Stimulated activated CD8-positive, alpha-beta memory T cell treated with anti-CD3 and anti-CD28 coated beads, Interleukin-4, amount 100 ng/mL, for 1 hour (primary cell): Measurements from ENCODE around the gene RIT1.

Experiments
- DNase-seq, 2 donors: peaks; one replicate each; pipeline ENCODE4 v3.0.0-alpha.2; 2020; ENCODE audit warnings: low read depth in 2 of 2, low spot score in 1 of 2

RIT1 gene

GRCh38 chr1:155859234-155859829 is 51.8 kb downstream of the RIT1 start, which contains the start of gene SYT11:
Gene SYT11 (plus strand): TSS chr1:155859567. CDS start chr1:155859762, 195 bp downstream.
- DNase-seq = peak; percentile 75 to 83

DNA sequence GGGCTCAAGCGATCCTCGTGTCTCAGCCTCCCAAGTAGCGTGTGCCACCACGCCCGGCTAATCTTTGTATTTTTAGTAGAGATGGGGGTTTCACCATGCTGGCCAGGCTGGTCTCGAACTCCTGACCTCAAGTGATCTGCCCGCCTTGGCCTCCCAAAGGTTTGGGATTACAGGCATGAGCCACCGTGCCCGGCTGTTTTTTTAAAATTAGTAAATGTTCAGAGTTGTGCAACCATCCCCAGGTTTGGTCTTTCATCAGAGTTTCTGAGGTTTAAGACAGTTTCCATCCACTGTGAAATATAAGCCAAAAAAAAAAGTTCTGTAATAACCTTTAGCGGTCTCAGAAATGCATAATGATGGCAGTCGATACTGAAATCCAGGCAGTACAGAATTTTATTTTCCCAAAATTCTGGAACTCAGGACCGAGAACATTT is 52.3 kb downstream of the RIT1 start:
- no peak for DNase-seq

GRCh38 chr1:155856975-155857930 is 53.9 kb downstream of the RIT1 start, which contains the start of gene GON4L:
Gene GON4L (minus strand): TSS chr1:155857214. CDS start chr1:155853780, 3,434 bp downstream.
- peak; percentile 75 to 81 for DNase-seq

DNA sequence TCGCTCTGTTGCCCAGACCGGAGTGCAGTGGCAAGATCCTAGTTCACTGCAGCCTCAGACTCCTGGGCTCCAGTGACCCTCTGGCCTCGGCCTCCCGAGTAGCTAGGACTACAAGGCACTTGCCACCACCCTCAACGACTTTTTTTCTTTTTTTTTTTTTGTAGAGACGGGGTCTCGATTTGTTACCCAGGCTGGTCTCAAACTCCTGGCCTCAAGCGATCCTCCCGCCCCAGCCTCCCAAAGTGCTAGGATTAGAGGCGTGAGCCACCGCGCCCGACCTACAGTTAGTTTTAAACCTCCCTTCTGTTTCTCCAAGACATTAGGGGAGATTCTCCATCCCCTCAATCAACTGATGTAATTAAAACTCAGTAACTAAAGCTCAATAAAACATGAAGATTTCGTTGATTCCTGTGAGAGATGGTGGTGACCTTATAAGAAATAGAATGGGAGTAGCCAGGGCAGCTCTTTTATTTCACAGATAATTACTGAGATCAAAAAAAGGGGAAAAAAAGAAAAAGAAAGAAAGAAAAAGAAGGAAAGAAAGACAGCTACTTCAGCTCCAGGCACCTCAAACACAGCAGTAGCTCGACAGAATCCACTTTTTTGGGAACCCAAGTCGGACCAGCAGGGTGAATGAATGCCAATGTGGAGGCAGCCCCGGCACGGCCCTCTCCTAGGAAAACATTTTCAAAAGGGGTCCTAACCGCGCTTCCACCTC is 54.7 kb downstream of the RIT1 start:
- no peak for DNase-seq

DNA sequence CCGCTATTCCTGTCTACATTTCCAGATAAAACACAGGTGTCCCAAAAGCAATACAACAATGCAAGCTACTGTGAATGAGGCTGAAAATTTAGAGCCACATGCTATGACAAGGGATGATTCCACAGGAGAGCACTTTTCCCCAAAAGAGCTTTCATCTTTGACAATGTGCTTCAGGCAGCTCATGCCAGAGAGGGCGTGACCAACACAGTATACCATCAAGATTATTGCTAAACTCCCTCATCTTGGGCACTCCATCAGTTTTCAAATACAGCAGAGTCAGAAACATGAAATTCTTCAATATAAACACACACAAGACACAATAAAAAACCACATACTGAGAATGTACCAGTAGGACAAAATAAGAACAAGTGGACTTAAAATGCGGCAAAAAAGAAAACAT is 60.8 kb downstream of the RIT1 start:
- DNase-seq = no peak

DNA sequence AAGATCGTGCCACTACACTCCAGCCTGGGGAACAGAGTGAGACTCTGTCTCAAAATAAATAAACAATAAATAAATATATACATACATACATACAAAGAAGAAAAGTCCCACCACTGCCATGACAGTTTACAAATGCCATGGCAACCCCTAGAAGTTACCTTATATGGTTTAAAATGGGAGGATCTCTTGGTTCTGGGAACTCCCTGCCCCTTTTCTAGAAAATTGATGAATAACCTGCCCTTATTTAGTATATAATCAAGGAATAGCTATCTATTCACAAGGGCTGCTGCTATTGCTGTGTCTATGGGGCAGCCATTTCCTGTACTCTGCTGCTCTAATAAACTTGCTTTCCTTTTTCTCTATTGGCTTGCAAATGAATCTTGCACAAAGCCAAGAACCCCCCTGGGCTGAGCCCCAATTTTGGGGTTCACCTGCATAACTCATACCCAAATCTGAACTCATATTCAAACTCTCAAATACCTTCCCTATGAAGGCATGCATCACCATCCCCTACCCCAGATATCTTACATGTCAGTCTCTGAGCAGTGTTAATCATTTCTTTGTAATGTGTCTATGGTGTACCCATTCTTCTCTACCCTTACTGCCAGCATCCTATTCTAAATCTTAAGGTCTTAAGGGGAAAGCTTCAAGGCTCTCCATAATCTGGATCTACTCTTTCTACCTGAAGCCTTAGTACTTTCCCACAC is 63.2 kb downstream of the RIT1 start:
- DNase-seq = no peak
